Skin of body (tissue), 2 donors: ENCODE data around the gene APBA3. TPM values are rescaled to one million over a fixed set of nuclear protein-coding genes. Genes with fewer than 3 reads are reported as not detected.

Experiments
- DNase-seq: peaks from one replicate; lab custom pipeline; 2025; lab: John Stamatoyannopoulos, UW
- total RNA-seq: library from RNA; depleted of rRNA; stranded (reverse); fragments of >200 nt; gene quantifications from one replicate; pipeline ENCODE4 v1.2.3, GENCODE V29; 2014

APBA3 gene
- total RNA-seq, 1 donor from 2014 or later, result 14.6 TPM

GRCh38 chr19:3788996-3789778, 27.7 kb upstream of the APBA3 start:
- DNase-seq, result no peak

GRCh38 chr19:3785938-3786824, 24.7 kb upstream of the APBA3 start, which contains the start of gene MATK:
MATK (minus strand) TSS chr19:3786381; CDS start chr19:3785135, 1,246 bp downstream.
- DNase-seq, result no peak

GRCh38 chr19:3785451-3785937, 24.0 kb upstream of the APBA3 start:
- DNase-seq, result no peak

- no peak for DNase-seq
Measured at GRCh38 chr19:3784607-3785450, 23.3 kb upstream of the APBA3 start.

GRCh38 chr19:3783660-3784584, 22.4 kb upstream of the APBA3 start:
- no peak for DNase-seq

- no peak for DNase-seq
Measured at GRCh38 chr19:3782903-3783302, 21.4 kb upstream of the APBA3 start.

GRCh38 chr19:3782330-3782729, 20.8 kb upstream of the APBA3 start:
- no peak for DNase-seq

GRCh38 chr19:3781603-3782002, 20.1 kb upstream of the APBA3 start:
- no peak for DNase-seq

- DNase-seq, result no peak
Measured at GRCh38 chr19:3780786-3781304, 19.4 kb upstream of the APBA3 start.

- no peak for DNase-seq
Measured at GRCh38 chr19:3778899-3779723, 17.6 kb upstream of the APBA3 start.

- DNase-seq, result no peak
Measured at GRCh38 chr19:3778104-3778867, 16.8 kb upstream of the APBA3 start.

GRCh38 chr19:3776479-3777040, 15.1 kb upstream of the APBA3 start:
- DNase-seq, result no peak

- no peak for DNase-seq
Measured at GRCh38 chr19:3775831-3776230, 14.3 kb upstream of the APBA3 start.

GRCh38 chr19:3775374-3775711, 13.9 kb upstream of the APBA3 start:
- no peak for DNase-seq

GRCh38 chr19:3774621-3775373, 13.3 kb upstream of the APBA3 start:
- no peak for DNase-seq

GRCh38 chr19:3773814-3774515, 12.5 kb upstream of the APBA3 start:
- DNase-seq, result no peak
